ENCODE measurements around the gene VPS11. TPM values are rescaled to one million over a fixed set of nuclear protein-coding genes. Genes with fewer than 3 reads are reported as not detected.
A peak's percentile ranks its signal among the peaks of the same experiment; 100 is the strongest.

Gene VPS11
- total RNA-seq, 1 donor: 35.1 TPM

- H3K27me3 ChIP-seq (ENCODE audit: insufficient read depth, low read length): no peaks in the 10 kb centered on the region
- H3K4me2 ChIP-seq (ENCODE audit: insufficient read depth, low read length): no peak overlapping the region
- H3K36me3 ChIP-seq (ENCODE audit: insufficient read depth, low read length): peaks cover 25% of the 10 kb centered on the region
- peaks cover 17% of the 10 kb centered on the region for H3K4me1 ChIP-seq (ENCODE audit: insufficient read depth, low read length)
- no peak overlapping the region for H3K4me3 ChIP-seq (ENCODE audit: insufficient read depth, low read length)
- H4K20me1 ChIP-seq (ENCODE audit: insufficient read depth, low read length): peaks cover 11% of the 10 kb centered on the region
- H3K27ac ChIP-seq (ENCODE audit: low read depth, low read length): no peak overlapping the region
- no peak for TF ChIP-seq CTCF (IDR thresholded peaks at IDR 0.05; ENCODE audit: extremely low read depth, low read depth, low read length)
- H3K79me2 ChIP-seq (ENCODE audit: insufficient read depth, low read length): peaks cover 23% of the 10 kb centered on the region
- H2AFZ ChIP-seq (ENCODE audit: low read length): no peak overlapping the region
- no peaks in the 10 kb centered on the region for H3K9me3 ChIP-seq (ENCODE audit: low read depth, low read length)
- peak; percentile 49 for DNase-seq (ENCODE audit: insufficient read length, low spot score, missing footprints)
Measured at GRCh38 chr11:119118946-119119345, 51.3 kb downstream of the VPS11 start.

- Histone ChIP-seq H3K4me1 (ENCODE audit: insufficient read depth, low read length) (peaks cover 17% of the 10 kb centered on the region), H3K79me2 (ENCODE audit: insufficient read depth, low read length) (peaks cover 28% of the 10 kb centered on the region), H3K36me3 (ENCODE audit: insufficient read depth, low read length) (peaks cover 19% of the 10 kb centered on the region), H3K9me3 (ENCODE audit: low read depth, low read length) (no peaks in the 10 kb centered on the region), H4K20me1 (ENCODE audit: insufficient read depth, low read length) (peaks cover 11% of the 10 kb centered on the region), H2AFZ (ENCODE audit: low read length) (peak overlapping the region; percentile 91), H3K4me3 (ENCODE audit: insufficient read depth, low read length) (peak overlapping the region; percentile 91), H3K4me2 (ENCODE audit: insufficient read depth, low read length) (peak overlapping the region; percentile 99), H3K27ac (ENCODE audit: low read depth, low read length) (peak overlapping the region; percentile 68), H3K27me3 (ENCODE audit: insufficient read depth, low read length) (no peaks in the 10 kb centered on the region)
- DNase-seq (ENCODE audit: insufficient read length, low spot score, missing footprints): peak; percentile 82
- no peak for TF ChIP-seq CTCF (IDR thresholded peaks at IDR 0.05; ENCODE audit: extremely low read depth, low read depth, low read length)
Measured at GRCh38 chr11:119120639-119121007, 53.0 kb downstream of the VPS11 start.

DNA sequence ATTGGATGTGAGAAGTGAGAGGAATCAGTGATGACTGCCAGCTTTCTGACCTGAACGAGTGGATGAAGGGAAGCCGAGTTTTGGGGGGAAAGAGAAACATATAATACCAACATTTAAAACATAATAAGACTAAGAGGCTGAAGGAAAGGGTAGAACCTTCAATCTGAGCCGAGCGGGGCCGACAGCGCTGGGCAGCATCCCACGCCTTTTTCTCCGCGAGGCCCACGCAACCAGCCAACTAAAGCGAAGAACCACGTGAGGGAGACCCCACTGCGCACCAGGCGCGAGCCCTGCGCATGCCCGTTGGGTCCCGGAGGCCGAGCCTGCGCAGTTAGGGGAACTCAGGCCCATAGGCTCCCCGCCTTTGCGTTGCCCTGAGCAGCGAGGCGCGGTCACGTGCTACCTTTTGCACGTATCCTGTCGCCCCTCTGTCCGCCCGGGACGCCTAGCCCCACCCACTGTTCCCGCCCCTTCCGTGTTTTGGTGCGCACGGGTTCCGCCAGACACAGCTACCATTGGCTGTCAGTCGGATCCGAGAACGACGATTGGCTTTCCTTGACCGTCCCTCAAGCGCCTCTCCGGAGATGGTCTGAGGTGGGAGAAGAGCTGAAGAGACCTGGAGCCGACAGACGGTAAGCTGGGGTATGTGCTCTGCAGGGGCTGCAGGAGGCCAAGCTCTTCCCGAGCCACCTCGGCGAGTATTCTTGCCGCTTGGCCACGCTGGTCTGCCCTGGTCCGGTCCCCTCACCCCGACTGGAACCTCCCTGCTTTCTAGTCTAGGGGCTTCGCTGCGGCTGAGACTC is 53.6 kb downstream of the VPS11 start, which contains the start of gene HINFP:
TSS of gene HINFP (plus strand) at position 573 of the 803 bp plus-strand sequence. CDS start 5,365 bp downstream, outside the sequence.
- Histone ChIP-seq H3K27ac (ENCODE audit: low read depth, low read length) (peak within 1 kb of the TSS; percentile 68), H3K9me3 (ENCODE audit: low read depth, low read length) (no peaks in the 10 kb centered on the region), H3K4me2 (ENCODE audit: insufficient read depth, low read length) (peak within 1 kb of the TSS; percentile 99), H3K36me3 (ENCODE audit: insufficient read depth, low read length) (peaks cover 19% of the 10 kb centered on the region), H3K79me2 (ENCODE audit: insufficient read depth, low read length) (peaks cover 28% of the 10 kb centered on the region), H3K27me3 (ENCODE audit: insufficient read depth, low read length) (no peaks in the 10 kb centered on the region), H4K20me1 (ENCODE audit: insufficient read depth, low read length) (peaks cover 11% of the 10 kb centered on the region), H2AFZ (ENCODE audit: low read length) (peak within 1 kb of the TSS; percentile 96), H3K4me3 (ENCODE audit: insufficient read depth, low read length) (peak within 1 kb of the TSS; percentile 91), H3K4me1 (ENCODE audit: insufficient read depth, low read length) (peaks cover 17% of the 10 kb centered on the region)
- DNase-seq (ENCODE audit: insufficient read length, low spot score, missing footprints): peak; percentile 99
- TF ChIP-seq CTCF (IDR thresholded peaks at IDR 0.05; ENCODE audit: extremely low read depth, low read depth, low read length): no peak

DNA sequence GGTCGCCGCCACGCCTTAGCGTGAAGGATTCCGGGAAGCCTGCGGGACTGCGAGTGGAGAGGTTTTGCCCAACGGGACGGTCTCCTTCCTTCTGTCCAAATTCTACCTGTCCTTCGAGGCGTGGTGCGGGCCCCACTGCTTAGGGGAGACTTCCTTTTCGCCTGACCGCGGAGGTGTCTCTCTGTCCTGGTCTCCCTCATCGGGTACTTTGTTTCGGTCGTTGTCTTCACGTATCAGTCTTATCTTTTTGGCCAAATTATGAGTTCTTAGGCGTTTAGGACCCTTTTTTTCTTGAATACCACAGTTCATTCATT is 54.1 kb downstream of the VPS11 start:
- H2AFZ ChIP-seq (ENCODE audit: low read length): peak overlapping the region; percentile 96
- H3K27me3 ChIP-seq (ENCODE audit: insufficient read depth, low read length): no peaks in the 10 kb centered on the region
- peaks cover 11% of the 10 kb centered on the region for H4K20me1 ChIP-seq (ENCODE audit: insufficient read depth, low read length)
- peak overlapping the region; percentile 60 for H3K27ac ChIP-seq (ENCODE audit: low read depth, low read length)
- H3K36me3 ChIP-seq (ENCODE audit: insufficient read depth, low read length): peaks cover 17% of the 10 kb centered on the region
- no peaks in the 10 kb centered on the region for H3K9me3 ChIP-seq (ENCODE audit: low read depth, low read length)
- no peak for TF ChIP-seq CTCF (IDR thresholded peaks at IDR 0.05; ENCODE audit: extremely low read depth, low read depth, low read length)
- H3K4me3 ChIP-seq (ENCODE audit: insufficient read depth, low read length): peak overlapping the region; percentile 91
- DNase-seq (ENCODE audit: insufficient read length, low spot score, missing footprints): no peak
- H3K4me1 ChIP-seq (ENCODE audit: insufficient read depth, low read length): peaks cover 17% of the 10 kb centered on the region
- peak overlapping the region; percentile 99 for H3K4me2 ChIP-seq (ENCODE audit: insufficient read depth, low read length)
- H3K79me2 ChIP-seq (ENCODE audit: insufficient read depth, low read length): peaks cover 32% of the 10 kb centered on the region

All from osteoblast (primary cell).